OCI-LY3 (cell line): ENCODE results near the gene SH3BP5L.

Experiments
- H2AFZ ChIP-seq: fragments of 200-600, 300-600 bp; shearing (Covaris generic); 2 replicates; pipeline ENCODE4 v1.6.0; 2014; ENCODE audit warnings: antibody characterized with exemption, low read depth, low read length
- H3K27ac ChIP-seq: fragments of 200-600, 300-600 bp; sonication (generic); 2 replicates; pipeline ENCODE4 v1.5.1; 2014; ENCODE audit warnings: mild to moderate bottlenecking, low read length, moderate library complexity, mixed read lengths
- H3K27me3 ChIP-seq: fragments of 200-600, 300-600 bp; sonication (generic); 2 replicates; pipeline ENCODE4 v1.6.1; 2014; ENCODE audit warnings: low read depth, low read length, mixed read lengths
- H3K36me3 ChIP-seq: fragments of 200-600, 300-600 bp; sonication (generic); replicated peaks from 2 replicates; pipeline ENCODE3; 2014; ENCODE audit warnings: low read depth, low read length, mixed read lengths
- H3K4me1 ChIP-seq: fragments of 300-600, 200-600 bp; sonication (generic); 2 replicates; pipeline ENCODE4 v1.6.1; 2014; ENCODE audit warnings: low read length, mixed read lengths
- H3K4me2 ChIP-seq: fragments of 200-600, 300-600 bp; sonication (generic); 2 replicates; pipeline ENCODE4 v1.6.1; 2014; ENCODE audit warnings: low read length, mixed read lengths
- H3K4me3 ChIP-seq: fragments of 300-600, 200-600 bp; sonication (generic); 2 replicates; pipeline ENCODE4 v1.5.1; 2014; ENCODE audit warnings: antibody characterized with exemption, mild to moderate bottlenecking, low read length, moderate library complexity
- H3K79me2 ChIP-seq: fragments of 300-600, 200-600 bp; shearing (Covaris generic); 2 replicates; pipeline ENCODE4 v1.6.1; 2014; ENCODE audit warnings: mild to moderate bottlenecking, low read length, mixed read lengths
- H3K9ac ChIP-seq: fragments of 300-600, 200-600 bp; shearing (Covaris generic); 2 replicates; pipeline ENCODE4 v1.6.0; 2014; ENCODE audit warnings: mild to moderate bottlenecking, low read length, moderate library complexity
- H3K9me3 ChIP-seq: fragments of 200-600, 300-600 bp; shearing (Covaris generic); 2 replicates; pipeline ENCODE4 v1.6.1; 2014; ENCODE audit warnings: low read length, mixed read lengths; ENCODE audit not compliant: insufficient read depth
- H4K20me1 ChIP-seq: fragments of 200-600, 300-600 bp; sonication (generic); 2 replicates; pipeline ENCODE4 v1.6.1; 2016; ENCODE audit warnings: low read length, mixed read lengths; ENCODE audit not compliant: insufficient read depth
- EZH2phosphoT487 ChIP-seq: fragments of 200-600 bp; shearing (Covaris generic); IDR thresholded peaks from 2 replicates; pipeline ENCODE4 v1.6.1; 2018; ENCODE audit warnings: antibody characterized with exemption, mixed run types, low read depth
- TF ChIP-seq, protein P1 (sequence below): fragments of 200-600, 300-600 bp; sonication (generic); IDR thresholded peaks from 2 replicates; pipeline ENCODE4 v1.5.1; 2014; ENCODE audit warnings: antibody characterized with exemption, low read length, low read depth

SH3BP5L gene

GRCh38 chr1:248822148-248823032 is 3.3 kb downstream of the SH3BP5L start:
- Histone ChIP-seq H3K9ac (no peak overlapping the region), H3K36me3 (peaks cover 38% of the 10 kb centered on the region), H3K4me3 (no peak overlapping the region), H3K27me3 (no peaks in the 10 kb centered on the region), H3K9me3 (no peaks in the 10 kb centered on the region), H3K79me2 (peaks cover 38% of the 10 kb centered on the region), H3K27ac (no peak overlapping the region), H2AFZ (no peak overlapping the region), H3K4me2 (no peak overlapping the region), H4K20me1 (peaks cover 17% of the 10 kb centered on the region), H3K4me1 (peaks cover 23% of the 10 kb centered on the region)
- TF ChIP-seq, protein P1, sequence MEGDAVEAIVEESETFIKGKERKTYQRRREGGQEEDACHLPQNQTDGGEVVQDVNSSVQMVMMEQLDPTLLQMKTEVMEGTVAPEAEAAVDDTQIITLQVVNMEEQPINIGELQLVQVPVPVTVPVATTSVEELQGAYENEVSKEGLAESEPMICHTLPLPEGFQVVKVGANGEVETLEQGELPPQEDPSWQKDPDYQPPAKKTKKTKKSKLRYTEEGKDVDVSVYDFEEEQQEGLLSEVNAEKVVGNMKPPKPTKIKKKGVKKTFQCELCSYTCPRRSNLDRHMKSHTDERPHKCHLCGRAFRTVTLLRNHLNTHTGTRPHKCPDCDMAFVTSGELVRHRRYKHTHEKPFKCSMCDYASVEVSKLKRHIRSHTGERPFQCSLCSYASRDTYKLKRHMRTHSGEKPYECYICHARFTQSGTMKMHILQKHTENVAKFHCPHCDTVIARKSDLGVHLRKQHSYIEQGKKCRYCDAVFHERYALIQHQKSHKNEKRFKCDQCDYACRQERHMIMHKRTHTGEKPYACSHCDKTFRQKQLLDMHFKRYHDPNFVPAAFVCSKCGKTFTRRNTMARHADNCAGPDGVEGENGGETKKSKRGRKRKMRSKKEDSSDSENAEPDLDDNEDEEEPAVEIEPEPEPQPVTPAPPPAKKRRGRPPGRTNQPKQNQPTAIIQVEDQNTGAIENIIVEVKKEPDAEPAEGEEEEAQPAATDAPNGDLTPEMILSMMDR: no peak
- no peak for TF ChIP-seq EZH2phosphoT487

- H3K4me1 ChIP-seq: peaks cover 17% of the 10 kb centered on the region
- H3K36me3 ChIP-seq: peaks cover 40% of the 10 kb centered on the region
- H2AFZ ChIP-seq: no peak overlapping the region
- peaks cover 17% of the 10 kb centered on the region for H4K20me1 ChIP-seq
- H3K4me2 ChIP-seq: no peak overlapping the region
- no peak overlapping the region for H3K27ac ChIP-seq
- H3K79me2 ChIP-seq: peaks cover 38% of the 10 kb centered on the region
- no peak overlapping the region for H3K9ac ChIP-seq
- no peak overlapping the region for H3K4me3 ChIP-seq
- TF ChIP-seq, protein P1: no peak
- no peak for TF ChIP-seq EZH2phosphoT487
- H3K27me3 ChIP-seq: no peaks in the 10 kb centered on the region
- no peaks in the 10 kb centered on the region for H3K9me3 ChIP-seq
Observed at GRCh38 chr1:248821641-248822040, 4.1 kb downstream of the SH3BP5L start.

GRCh38 chr1:248821101-248821500 is 4.6 kb downstream of the SH3BP5L start:
- H4K20me1 ChIP-seq: peaks cover 17% of the 10 kb centered on the region
- TF ChIP-seq EZH2phosphoT487: no peak
- TF ChIP-seq, protein P1: no peak
- peaks cover 45% of the 10 kb centered on the region for H3K36me3 ChIP-seq
- H3K4me3 ChIP-seq: no peak overlapping the region
- H3K4me2 ChIP-seq: no peak overlapping the region
- H3K79me2 ChIP-seq: peaks cover 38% of the 10 kb centered on the region
- H3K4me1 ChIP-seq: peaks cover 17% of the 10 kb centered on the region
- H3K9me3 ChIP-seq: no peaks in the 10 kb centered on the region
- H3K9ac ChIP-seq: no peak overlapping the region
- H3K27ac ChIP-seq: no peak overlapping the region
- no peak overlapping the region for H2AFZ ChIP-seq
- no peaks in the 10 kb centered on the region for H3K27me3 ChIP-seq

DNA sequence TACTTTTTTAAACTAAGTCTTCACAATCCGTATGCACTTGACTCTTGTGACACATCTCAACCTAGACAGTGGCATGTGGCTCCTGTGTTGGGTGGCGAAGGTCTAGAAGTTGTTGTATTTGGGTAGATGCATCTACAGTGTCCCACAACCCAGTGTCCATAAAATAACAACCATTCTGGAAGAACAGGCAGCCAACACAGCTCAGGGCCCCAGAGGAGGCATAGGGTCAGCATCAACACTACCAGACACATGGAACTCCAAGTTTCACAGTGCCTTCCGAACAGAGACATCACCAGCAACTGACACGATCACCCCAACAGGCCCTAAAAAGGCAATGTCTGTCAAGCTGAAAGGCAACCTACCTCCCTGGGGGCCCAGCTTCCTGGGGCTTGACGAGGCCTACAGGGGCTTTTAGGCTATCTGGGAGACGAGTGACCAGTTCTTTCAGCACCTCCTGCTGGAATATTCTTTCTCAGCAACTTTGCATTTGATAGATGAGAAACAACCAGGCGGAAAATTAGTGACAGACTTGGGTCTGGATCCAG is 5.6 kb downstream of the SH3BP5L start:
- Histone ChIP-seq H3K4me2 (no peak overlapping the region), H4K20me1 (peaks cover 17% of the 10 kb centered on the region), H3K79me2 (peaks cover 32% of the 10 kb centered on the region), H3K9me3 (no peaks in the 10 kb centered on the region), H3K36me3 (peaks cover 52% of the 10 kb centered on the region), H2AFZ (no peak overlapping the region), H3K27me3 (no peaks in the 10 kb centered on the region), H3K9ac (no peak overlapping the region), H3K27ac (no peak overlapping the region), H3K4me1 (peaks cover 16% of the 10 kb centered on the region), H3K4me3 (no peak overlapping the region)
- TF ChIP-seq EZH2phosphoT487: no peak
- TF ChIP-seq, protein P1: no peak
